H1 (cell line): ENCODE measurements around the gene SLC25A30. TPM values are rescaled to one million over a fixed set of nuclear protein-coding genes. Genes with fewer than 3 reads are reported as not detected.

ENCODE experiments used
- CTCF ChIA-PET: fragments of 300-600 bp; sonication (Branson Sonifier 250); formaldehyde crosslinking; loops from one replicate; lab custom pipeline; 2021; ENCODE audit not compliant: partially characterized antibody; lab: Charles Lee
- POLR2A ChIA-PET: fragments of 300-600 bp; sonication (Branson Sonifier 250); formaldehyde crosslinking; loops from one replicate; lab custom pipeline; 2021; ENCODE audit warnings: inconsistent platforms; ENCODE audit not compliant: partially characterized antibody; lab: Charles Lee
- DNase-seq, 2 experiments: peaks; one replicate each; pipeline versions ENCODE4 v3.0.0 to v3.0.0-alpha.2; 2010 to 2022; ENCODE audit warnings: low spot score in 2 of 2, low read depth in 1 of 2, mixed read lengths in 1 of 2
- FAIRE-seq: peaks from 2 replicates; lab custom pipeline; 2011; peaks lifted over from hg19 to GRCh38; lab: Jason Lieb, UNC
- H2AFZ ChIP-seq: 2 replicates; pipeline ENCODE4 v1.8.1; 2012; ENCODE audit warnings: low read length, inconsistent platforms
- H2AK5ac ChIP-seq: 2 replicates; pipeline ENCODE4 v1.6.1; 2013; ENCODE audit warnings: low read depth, low read length
- H2BK120ac ChIP-seq: replicated peaks from 2 replicates; pipeline ENCODE3; 2013; ENCODE audit warnings: low read depth, low read length, inconsistent platforms
- H2BK12ac ChIP-seq: 2 replicates; pipeline ENCODE4 v1.6.1; 2013; ENCODE audit warnings: low read depth, low read length
- H2BK15ac ChIP-seq: 2 replicates; pipeline ENCODE4 v1.6.1; 2013; ENCODE audit warnings: low read length
- H2BK20ac ChIP-seq: 2 replicates; pipeline ENCODE4 v1.6.1; 2013; ENCODE audit warnings: low read length
- H2BK5ac ChIP-seq: 2 replicates; pipeline ENCODE4 v1.6.1; 2013; ENCODE audit warnings: low read depth, low read length
- H3K14ac ChIP-seq: 2 replicates; pipeline ENCODE4 v1.6.1; 2013; ENCODE audit warnings: inconsistent platforms; ENCODE audit not compliant: insufficient read length
- H3K18ac ChIP-seq: 2 replicates; pipeline ENCODE4 v1.6.1; 2013; ENCODE audit warnings: low read length; ENCODE audit errors: extremely low read depth
- H3K23ac ChIP-seq: 2 replicates; pipeline ENCODE4 v1.6.1; 2013; ENCODE audit warnings: inconsistent platforms; ENCODE audit not compliant: insufficient read length
- H3K23me2 ChIP-seq: 2 replicates; pipeline ENCODE4 v1.6.1; 2013; ENCODE audit warnings: low read depth, low read length
- H3K27ac ChIP-seq: 2 replicates; pipeline ENCODE4 v1.6.1; 2011; ENCODE audit warnings: low read depth, low read length, inconsistent platforms
- H3K27me3 ChIP-seq, 4 experiments: replicated peaks in 1 of 4; 1 replicate in 1 of 4; 2 replicates in 3 of 4; pipeline versions ENCODE4 v1.6.1 to v1.8.1; 2011 to 2013; ENCODE audit warnings: low read length in 3 of 4, mild to moderate bottlenecking in 3 of 4, inconsistent platforms in 2 of 4, mixed read lengths in 2 of 4, moderate library complexity in 1 of 4; ENCODE audit not compliant: control insufficient read depth in 3 of 4, insufficient read depth in 3 of 4; ENCODE audit errors: extremely low read depth in 1 of 4
- H3K36me3 ChIP-seq, 4 experiments: 2 replicates each; pipeline versions ENCODE4 v1.6.1 to v1.8.1; 2011 to 2013; ENCODE audit warnings: mild to moderate bottlenecking in 4 of 4, low read length in 3 of 4, moderate library complexity in 2 of 4, control low read depth in 1 of 4, inconsistent platforms in 1 of 4; ENCODE audit not compliant: insufficient read depth in 4 of 4, control insufficient read depth in 2 of 4
- H3K4ac ChIP-seq: replicated peaks from 2 replicates; pipeline ENCODE3; 2013; ENCODE audit warnings: low read length, low read depth, mixed read lengths, inconsistent platforms; ENCODE audit not compliant: insufficient read length
- H3K4me1 ChIP-seq, 4 experiments: replicated peaks in 1 of 4; 1 replicate in 1 of 4; 2 replicates in 3 of 4; pipeline versions ENCODE4 v1.6.1 to v1.8.1; 2011 to 2013; ENCODE audit warnings: low read length in 3 of 4, inconsistent platforms in 2 of 4, mixed read lengths in 1 of 4; ENCODE audit not compliant: insufficient read depth in 4 of 4, control insufficient read depth in 3 of 4
- H3K4me2 ChIP-seq, 2 experiments: 2 replicates each; pipeline versions ENCODE4 v1.6.1 to v1.8.1; 2011 to 2013; ENCODE audit warnings: low read depth in 2 of 2, low read length in 2 of 2, control low read depth in 1 of 2, inconsistent platforms in 1 of 2, mild to moderate bottlenecking in 1 of 2; ENCODE audit not compliant: insufficient read depth in 1 of 2
- H3K4me3 ChIP-seq, 4 experiments: fragments of 200-600, 300-600 bp in 1 of 4; sonication (generic), shearing (Covaris generic), sonication (Bioruptor Twin) in 1 of 4; 2 replicates each; pipeline versions ENCODE4 v1.5.1 to v1.8.1; 2011 to 2016; ENCODE audit warnings: low read length in 4 of 4, low read depth in 3 of 4, control low read depth in 2 of 4, inconsistent platforms in 2 of 4, mild to moderate bottlenecking in 2 of 4, mixed read lengths in 1 of 4, moderate library complexity in 1 of 4; ENCODE audit not compliant: insufficient read depth in 2 of 4; ENCODE audit errors: extremely low read depth in 1 of 4
- H3K56ac ChIP-seq: replicated peaks from 2 replicates; pipeline ENCODE3; 2013; ENCODE audit warnings: low read depth, mild to moderate bottlenecking, mixed read lengths, low read length, inconsistent platforms; ENCODE audit not compliant: insufficient read length
- H3K79me1 ChIP-seq: 2 replicates; pipeline ENCODE4 v1.6.1; 2013; ENCODE audit warnings: low read depth, low read length, control low read depth
- H3K79me2 ChIP-seq, 2 experiments: 2 replicates each; pipeline versions ENCODE4 v1.6.1 to v1.8.1; 2012 to 2013; ENCODE audit warnings: low read length in 2 of 2, mild to moderate bottlenecking in 2 of 2, inconsistent platforms in 1 of 2; ENCODE audit not compliant: insufficient read depth in 2 of 2, control insufficient read depth in 1 of 2
- H3K9ac ChIP-seq, 4 experiments: replicated peaks in 1 of 4; 1 replicate in 1 of 4; 2 replicates in 3 of 4; pipeline versions ENCODE4 v1.6.1 to v1.8.1; 2011 to 2013; ENCODE audit warnings: low read depth in 3 of 4, low read length in 3 of 4, control low read depth in 2 of 4, mild to moderate bottlenecking in 2 of 4, moderate library complexity in 2 of 4, inconsistent platforms in 1 of 4; ENCODE audit errors: extremely low read depth in 1 of 4
- H3K9me3 ChIP-seq, 2 experiments: 2 replicates each; pipeline versions ENCODE4 v1.6.1 to v1.8.1; 2012 to 2013; ENCODE audit warnings: mild to moderate bottlenecking in 2 of 2, moderate library complexity in 2 of 2, control low read depth in 1 of 2, inconsistent platforms in 1 of 2, low read depth in 1 of 2, low read length in 1 of 2, mixed read lengths in 1 of 2; ENCODE audit not compliant: insufficient read depth in 2 of 2
- H4K20me1 ChIP-seq, 2 experiments: replicated peaks in 1 of 2; 2 replicates each; pipeline versions ENCODE3 to v1.8.1; 2011 to 2013; ENCODE audit warnings: inconsistent platforms in 2 of 2, low read length in 2 of 2, mild to moderate bottlenecking in 1 of 2; ENCODE audit not compliant: insufficient read depth in 2 of 2, control insufficient read depth in 1 of 2
- H4K5ac ChIP-seq: 2 replicates; pipeline ENCODE4 v1.6.1; 2013; ENCODE audit warnings: low read length, low read depth, mixed read lengths, inconsistent platforms; ENCODE audit not compliant: insufficient read length
- H4K8ac ChIP-seq: 2 replicates; pipeline ENCODE4 v1.8.0; 2013; ENCODE audit warnings: mild to moderate bottlenecking, moderate library complexity, low read length, inconsistent platforms; ENCODE audit not compliant: insufficient read depth; ENCODE audit errors: extremely low read depth
- H4K91ac ChIP-seq: replicated peaks from 2 replicates; pipeline ENCODE3; 2013; ENCODE audit warnings: low read length, mixed read lengths, inconsistent platforms; ENCODE audit not compliant: insufficient read length
- CEBPB ChIP-seq: IDR thresholded peaks from 2 replicates; pipeline ENCODE4 v1.6.1; 2012; ENCODE audit warnings: low read depth, low read length
- CHD1 ChIP-seq: IDR thresholded peaks from 2 replicates; pipeline ENCODE4 v1.6.1; 2012; ENCODE audit warnings: low read depth, low read length, improper control_type of control experiment
- CTCF ChIP-seq, 3 experiments: IDR thresholded peaks; 1 replicate in 2 of 3; 2 replicates in 1 of 3; pipeline versions ENCODE4 v1.5.1 to v1.6.1; 2011; ENCODE audit warnings: low read length in 3 of 3, mild to moderate bottlenecking in 3 of 3, inconsistent platforms in 2 of 3, low read depth in 1 of 3, moderate library complexity in 1 of 3; ENCODE audit not compliant: insufficient read depth in 1 of 3; ENCODE audit errors: control extremely low read depth in 1 of 3
- E2F6 ChIP-seq: IDR thresholded peaks from 2 replicates; pipeline ENCODE4 v1.6.1; 2012; ENCODE audit warnings: inconsistent platforms
- HDAC2 ChIP-seq, 2 experiments: fragments of 300-600 bp in 1 of 2; sonication (generic) in 1 of 2; IDR thresholded peaks; 2 replicates each; pipeline ENCODE4 v1.6.1; 2011 to 2012; ENCODE audit warnings: low read depth in 2 of 2, low read length in 2 of 2, mild to moderate bottlenecking in 2 of 2, moderate library complexity in 2 of 2, borderline replicate concordance in 1 of 2, inconsistent platforms in 1 of 2
- SIX5 ChIP-seq: IDR thresholded peaks from 2 replicates; pipeline ENCODE4 v1.6.1; 2011; ENCODE audit warnings: mild to moderate bottlenecking, low read depth, low read length
- ZNF274 ChIP-seq: IDR thresholded peaks from 2 replicates; pipeline ENCODE4 v1.7.0; 2012; ENCODE audit warnings: low read length, borderline replicate concordance; ENCODE audit errors: extremely low read depth
- WGBS, 2 experiments: shearing (Covaris generic) in 1 of 2; methylation state at CpG; one replicate each; pipeline versions ENCODE4 v1.1.6 to v1.1.7; 2013 to 2015; ENCODE audit warnings: low lambda C conversion rate in 2 of 2, mixed read lengths in 2 of 2, inconsistent platforms in 1 of 2, low coverage in 1 of 2, missing lambda C conversion rate in 1 of 2; ENCODE audit not compliant: insufficient replicate concordance in 2 of 2, insufficient coverage in 1 of 2, insufficient read length in 1 of 2; ENCODE audit errors: extremely low coverage in 1 of 2, missing lambda C conversion rate in 1 of 2; 5-methylcytosine and 5-hydroxymethylcytosine counted together
- polyA plus RNA-seq, 7 experiments: library from polyadenylated mRNA; depleted of rRNA in 3 of 7; stranded (reverse) in 5 of 7; unstranded in 2 of 7; fragments of >200 nt in 5 of 7; fragments of 200-250 nt in 2 of 7; gene quantifications; 1 replicate in 5 of 7; 2 replicates in 1 of 7; 4 replicates in 1 of 7; pipeline versions ENCODE4 v1.2.1 to v1.2.3, GENCODE V29; 2011 to 2013; ENCODE audit warnings: missing spikeins in 2 of 7, mixed read lengths in 2 of 7
- total RNA-seq: library from RNA; stranded (reverse); fragmentation: NEBNext Ultra II Directional; extraction: Animal tissue kit (Norgen Biotek cat#: 25700); gene quantifications from 2 replicates; pipeline ENCODE4 v1.2.1, GENCODE V29; 2021

SLC25A30 gene
- total and polyA plus RNA-seq, 2 of the 8 experiments (the other 6 are each of a cell fraction or from before 2014, with no cell fraction given) = 2.1 to 8.7 TPM

- no peak overlapping the region for H3K27ac ChIP-seq
- POLR2A ChIA-PET = interaction anchor here (15.0 kb wide), 1 partner anchor 10 kb away, joined by 138 read pairs; the partner anchor contains the start of gene TPT1
These were observed 68.0 kb downstream of the SLC25A30 start for GRCh38 chr13:45350152-45350551.

More at GRCh38 chr13:45350152-45350551, 68.0 kb downstream of the SLC25A30 start:
- Histone ChIP-seq H2BK15ac (no peak overlapping the region), H3K4me3 (no peak overlapping the region), H4K20me1 (no peaks in the 10 kb centered on the region), H4K91ac (no peak overlapping the region), H4K5ac (no peak overlapping the region), H4K8ac (no peak overlapping the region), H2BK20ac (no peak overlapping the region), H3K4me1 (no peaks in the 10 kb centered on the region), H3K18ac (no peak overlapping the region), H3K79me2 (no peaks in the 10 kb centered on the region), H3K56ac (no peak overlapping the region), H2AK5ac (no peak overlapping the region), H2AFZ (no peak overlapping the region), H2BK120ac (no peak overlapping the region), H3K36me3 (peaks cover 0 to 25% (median 7%) of the 10 kb centered on the region in 4 experiments; a peak in 6 of 8 replicates), H3K23me2 (no peaks in the 10 kb centered on the region), H3K79me1 (no peaks in the 10 kb centered on the region), H2BK5ac (no peak overlapping the region), H3K9me3 (no peaks in the 10 kb centered on the region), H3K27me3 (no peaks in the 10 kb centered on the region), H3K14ac (no peak overlapping the region), H3K9ac (no peak overlapping the region), H3K23ac (no peak overlapping the region), H3K4me2 (no peak overlapping the region), H3K4ac (no peak overlapping the region), H2BK12ac (no peak overlapping the region)
- CTCF ChIA-PET = interaction anchor here (0.6 to 7.6 kb wide), 4 partner anchors 8 to 1362 kb away, joined by 3 to 34 read pairs (median 4); no protein-coding TSS in a partner anchor
- 95% methylated on average over 7 of the region's 8 CpGs; no CpG with 5 or more reads in 1 of the 2 experiments for WGBS, 2 experiments
- TF ChIP-seq SIX5 = no peak
- no peak for TF ChIP-seq ZNF274
- peak; percentile 72; the same call in 1 of the 2 replicates for TF ChIP-seq CEBPB
- TF ChIP-seq CTCF (IDR thresholded peaks at IDR 0.05; ENCODE audit: control extremely low read depth in 1 of 3, insufficient read depth in 1 of 3, low read depth in 1 of 3, low read length in 3 of 3) = no peak
- no peak for TF ChIP-seq HDAC2 (IDR thresholded peaks at IDR 0.05; ENCODE audit: borderline replicate concordance in 1 of 2, low read depth in 2 of 2, low read length in 2 of 2)
- TF ChIP-seq CHD1 = no peak
- no peak for TF ChIP-seq E2F6
- FAIRE-seq (no peak), DNase-seq (no peak)
